ENCODE data around the gene C11orf21. TPM values are rescaled to one million over a fixed set of nuclear protein-coding genes. Genes with fewer than 3 reads are reported as not detected.

C11orf21 gene
- total and polyA plus RNA-seq, 9 of the 15 experiments (the other 6 are each of a cell fraction or from before 2014, with no cell fraction given) = 0.10 to 2.6 (median 2.0) TPM

- no peak for TF ChIP-seq GTF3C2 (IDR thresholded peaks at IDR 0.05; ENCODE audit: borderline replicate concordance, extremely low read depth, insufficient read length)
- TF ChIP-seq PPARD (CRISPR knock-in tag; IDR thresholded peaks at IDR 0.05) = no peak
- no peak for TF ChIP-seq PML (IDR thresholded peaks at IDR 0.05; ENCODE audit: low read length)
- TF ChIP-seq KDM5B (IDR thresholded peaks at IDR 0.05; ENCODE audit: insufficient replicate concordance, low read depth, low read length) = no peak
- 0 out of 2 replicates have a peak, but pooled peaks have one; percentile 22 for TF ChIP-seq JUND (IDR thresholded peaks at IDR 0.05; ENCODE audit: borderline replicate concordance, low read depth, low read length)
- no peak for TF ChIP-seq JUND (tag; IDR thresholded peaks at IDR 0.05; ENCODE audit: borderline replicate concordance, low read depth, low read length)
- no peak for TF ChIP-seq CGGBP1 (CRISPR knock-in tag; IDR thresholded peaks at IDR 0.05)
- TF ChIP-seq ZNF699 (CRISPR knock-in tag; IDR thresholded peaks at IDR 0.05; ENCODE audit: insufficient replicate concordance) = no peak
- TF ChIP-seq DLX4 (CRISPR knock-in tag; IDR thresholded peaks at IDR 0.05) = no peak
- TF ChIP-seq NR1H2 (CRISPR knock-in tag; IDR thresholded peaks at IDR 0.05) = no peak
- TF ChIP-seq ATF4 (CRISPR knock-in tag; IDR thresholded peaks at IDR 0.05) = no peak
- no peak for TF ChIP-seq E2F3 (CRISPR knock-in tag; IDR thresholded peaks at IDR 0.05)
- no peak for TF ChIP-seq SOX6 (IDR thresholded peaks at IDR 0.05)
- TF ChIP-seq SMAD2 (IDR thresholded peaks at IDR 0.05; ENCODE audit: low read depth, low read length) = no peak
- TF ChIP-seq ZBTB8A (IDR thresholded peaks at IDR 0.05; ENCODE audit: partially characterized antibody) = no peak
- TF ChIP-seq PRMT5 (CRISPR knock-in tag; IDR thresholded peaks at IDR 0.05) = no peak
- no peak for TF ChIP-seq GTF2B (IDR thresholded peaks at IDR 0.05; ENCODE audit: extremely low read depth, insufficient read length)
- TF ChIP-seq CCAR2 (IDR thresholded peaks at IDR 0.05; ENCODE audit: low read depth, low read length) = no peak
- no peak for TF ChIP-seq CBX1 (IDR thresholded peaks at IDR 0.05; ENCODE audit: low read depth)
- TF ChIP-seq RFX1 (IDR thresholded peaks at IDR 0.05) = no peak
- no peak for TF ChIP-seq NR2F6 (CRISPR knock-in tag; IDR thresholded peaks at IDR 0.05)
- no peak for TF ChIP-seq RBM14 (IDR thresholded peaks at IDR 0.05; ENCODE audit: borderline replicate concordance, insufficient read depth, low read depth, low read length)
- TF ChIP-seq ZNF436 (CRISPR knock-in tag; IDR thresholded peaks at IDR 0.05) = no peak
- no peak for TF ChIP-seq KLF1 (tag; IDR thresholded peaks at IDR 0.05)
- no peak for TF ChIP-seq MTF1 (CRISPR knock-in tag; IDR thresholded peaks at IDR 0.05; ENCODE audit: borderline replicate concordance)
Measured at GRCh38 chr11:2305140-2305778, 3.5 kb upstream of the C11orf21 start (continued).

Data from K562 (cell line).